Natural killer cell (primary cell): ENCODE data around the gene IBA57. TPM values are rescaled to one million over a fixed set of nuclear protein-coding genes. Genes with fewer than 3 reads are reported as not detected.

ENCODE experiments used
- ATAC-seq, 3 donors: fragments of 150-1000 bp in 2 of 3; fragments of 200-7000 bp in 1 of 3; cut with Tn5 transposase; 1 replicate in 1 of 3; 2 replicates in 2 of 3; pipeline ENCODE4 v1.10.0; 2021; ENCODE audit warnings: mild to moderate bottlenecking in 2 of 3, moderate library complexity in 2 of 3
- DNase-seq, 2 donors: peaks; one replicate each; pipeline versions ENCODE4 v3.0.0 to v3.0.0-alpha.2; 2013 to 2021; ENCODE audit warnings: mixed read lengths in 1 of 2
- H3K27ac ChIP-seq: one replicate; pipeline ENCODE4 v1.5.1; 2013; ENCODE audit warnings: mild to moderate bottlenecking, low read length
- H3K27me3 ChIP-seq: one replicate; pipeline ENCODE4 v1.6.1; 2013; ENCODE audit warnings: low read length; ENCODE audit not compliant: control insufficient read depth, insufficient read depth
- H3K36me3 ChIP-seq: one replicate; pipeline ENCODE4 v1.6.1; 2013; ENCODE audit warnings: low read length; ENCODE audit not compliant: control insufficient read depth, insufficient read depth
- H3K4me1 ChIP-seq: one replicate; pipeline ENCODE4 v1.6.1; 2013; ENCODE audit warnings: low read length; ENCODE audit not compliant: control insufficient read depth, insufficient read depth
- H3K4me3 ChIP-seq: one replicate; pipeline ENCODE4 v1.5.1; 2013; ENCODE audit warnings: low read length
- H3K9me3 ChIP-seq: one replicate; pipeline ENCODE4 v1.6.1; 2013; ENCODE audit warnings: low read length; ENCODE audit not compliant: control insufficient read depth, insufficient read depth
- H3K27ac Mint-ChIP-seq, 2 donors: one replicate each; pipeline ENCODE4 v1.8.0; 2022; ENCODE audit warnings: mild to moderate bottlenecking in 2 of 2, mixed read lengths in 2 of 2, moderate library complexity in 1 of 2
- H3K27me3 Mint-ChIP-seq, 2 donors: one replicate each; pipeline ENCODE4 v1.8.0; 2022; ENCODE audit warnings: low read depth in 2 of 2, mixed read lengths in 2 of 2
- H3K36me3 Mint-ChIP-seq: one replicate; pipeline ENCODE4 v1.8.0; 2022; ENCODE audit warnings: mixed read lengths
- H3K4me1 Mint-ChIP-seq, 2 donors: one replicate each; pipeline ENCODE4 v1.8.0; 2022; ENCODE audit warnings: mixed read lengths in 2 of 2
- H3K4me3 Mint-ChIP-seq: one replicate; pipeline ENCODE4 v1.8.0; 2022; ENCODE audit warnings: mild to moderate bottlenecking, moderate library complexity, mixed read lengths
- H3K9me3 Mint-ChIP-seq, 2 donors: one replicate each; pipeline ENCODE4 v1.8.0; 2022; ENCODE audit warnings: mixed read lengths in 2 of 2
- WGBS: methylation state at CpG from one replicate; pipeline ENCODE4 v1.1.7; 2013; ENCODE audit warnings: missing lambda C conversion rate; ENCODE audit not compliant: insufficient coverage; 5-methylcytosine and 5-hydroxymethylcytosine counted together
- intact Hi-C: fragments of 100-400 bp; cut with micrococcal nuclease; formaldehyde crosslinking; loops from one replicate; pipeline ENCODE4 v1.14.2; 2022
- total RNA-seq, 4 donors: library from RNA; stranded (reverse); fragments of 120-200 nt in 1 of 4; gene quantifications; one replicate each; pipeline versions ENCODE4 v1.2.3 to v1.2.4, GENCODE V29; 2013 to 2022
- TF ChIP-seq, protein P1 (sequence below): fragments of 200-600 bp; IDR thresholded peaks from one replicate; pipeline ENCODE4 v1.8.0; 2022; ENCODE audit warnings: antibody characterized with exemption

The IBA57 gene
- total RNA-seq, 3 donors from 2014 or later (not counting 1 experiment from before 2014, with no cell fraction given) = 13.3 to 14.1 (median 13.8) TPM

DNA sequence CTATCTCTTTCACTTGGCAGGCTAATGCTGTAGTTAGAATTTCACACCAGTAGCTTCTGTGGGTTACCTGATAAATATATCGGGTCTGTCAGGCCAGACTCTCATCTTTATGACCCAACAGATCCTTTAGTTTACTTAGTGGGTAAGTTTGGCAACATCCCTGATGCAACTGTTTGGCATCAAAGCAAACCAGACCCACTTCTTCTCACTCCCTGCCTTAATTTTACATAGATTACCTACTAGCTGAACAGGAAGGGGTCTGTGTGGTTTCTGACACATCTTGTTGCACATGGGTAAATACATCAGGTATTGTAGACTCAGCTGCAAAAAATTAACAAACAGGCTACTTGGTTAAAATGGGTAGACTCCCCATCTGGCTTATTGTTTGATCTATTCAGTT is 28.7 kb upstream of the IBA57 start:
- H3K4me1 Mint-ChIP-seq = peaks cover 6 to 21% of the 10 kb centered on the region in 2 donors
- no CpG with 5 or more reads among the region's 1 CpG for WGBS
- peak overlapping the region; percentile 56 to 58 for H3K27ac Mint-ChIP-seq
- H3K9me3 Mint-ChIP-seq = no peaks in the 10 kb centered on the region
- ATAC-seq = no peak
- DNase-seq = peak in 1 of 2 donors; percentile 64
- H3K4me3 Mint-ChIP-seq = no peak overlapping the region
- H3K27me3 Mint-ChIP-seq = no peaks in the 10 kb centered on the region
- Histone ChIP-seq H3K4me1 (peaks cover 33% of the 10 kb centered on the region), H3K27me3 (no peaks in the 10 kb centered on the region), H3K9me3 (no peaks in the 10 kb centered on the region), H3K4me3 (no peak overlapping the region), H3K27ac (peak overlapping the region; percentile 59), H3K36me3 (no peaks in the 10 kb centered on the region)
- H3K36me3 Mint-ChIP-seq = no peaks in the 10 kb centered on the region
- intact Hi-C loops = no loop called here
- TF ChIP-seq, protein P1, sequence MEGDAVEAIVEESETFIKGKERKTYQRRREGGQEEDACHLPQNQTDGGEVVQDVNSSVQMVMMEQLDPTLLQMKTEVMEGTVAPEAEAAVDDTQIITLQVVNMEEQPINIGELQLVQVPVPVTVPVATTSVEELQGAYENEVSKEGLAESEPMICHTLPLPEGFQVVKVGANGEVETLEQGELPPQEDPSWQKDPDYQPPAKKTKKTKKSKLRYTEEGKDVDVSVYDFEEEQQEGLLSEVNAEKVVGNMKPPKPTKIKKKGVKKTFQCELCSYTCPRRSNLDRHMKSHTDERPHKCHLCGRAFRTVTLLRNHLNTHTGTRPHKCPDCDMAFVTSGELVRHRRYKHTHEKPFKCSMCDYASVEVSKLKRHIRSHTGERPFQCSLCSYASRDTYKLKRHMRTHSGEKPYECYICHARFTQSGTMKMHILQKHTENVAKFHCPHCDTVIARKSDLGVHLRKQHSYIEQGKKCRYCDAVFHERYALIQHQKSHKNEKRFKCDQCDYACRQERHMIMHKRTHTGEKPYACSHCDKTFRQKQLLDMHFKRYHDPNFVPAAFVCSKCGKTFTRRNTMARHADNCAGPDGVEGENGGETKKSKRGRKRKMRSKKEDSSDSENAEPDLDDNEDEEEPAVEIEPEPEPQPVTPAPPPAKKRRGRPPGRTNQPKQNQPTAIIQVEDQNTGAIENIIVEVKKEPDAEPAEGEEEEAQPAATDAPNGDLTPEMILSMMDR = no peak

DNA sequence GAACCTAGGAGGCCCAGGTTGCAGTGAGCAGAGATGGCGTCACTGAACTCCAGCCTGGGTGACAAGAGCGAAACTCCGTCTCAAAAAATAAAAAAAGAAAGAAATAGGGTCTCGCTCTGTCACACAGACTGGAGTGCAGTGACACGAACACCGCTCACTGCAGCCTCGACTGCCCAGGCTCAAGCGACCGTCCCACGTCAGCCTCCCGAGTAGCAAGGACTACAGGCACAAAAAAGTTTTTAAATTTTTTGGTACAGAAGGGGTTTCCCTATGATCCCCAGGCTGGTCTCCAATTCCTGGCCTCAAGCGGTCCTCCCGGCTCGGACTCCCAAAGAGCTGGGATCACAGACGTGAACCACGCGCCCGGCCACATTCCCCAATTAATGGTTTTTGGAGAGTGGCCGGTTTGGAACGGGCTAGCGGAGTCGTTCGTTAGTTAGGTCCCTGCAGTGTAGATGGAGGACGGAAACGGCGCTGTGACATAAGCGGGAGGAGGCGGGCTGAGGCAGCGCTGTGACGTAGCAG is 26.1 kb upstream of the IBA57 start:
- H3K36me3 Mint-ChIP-seq = no peaks in the 10 kb centered on the region
- H3K4me3 ChIP-seq = peak overlapping the region; percentile 65
- H3K27ac Mint-ChIP-seq = peak overlapping the region; percentile 95 to 96
- peak in 1 of 3 donors; percentile 0 for ATAC-seq
- no peaks in the 10 kb centered on the region for H3K36me3 ChIP-seq
- intact Hi-C loops = no loop called here
- H3K4me1 ChIP-seq = peaks cover 59% of the 10 kb centered on the region
- no peaks in the 10 kb centered on the region for H3K27me3 ChIP-seq
- 24% methylated on average over 30 of the region's 30 CpGs for WGBS
- TF ChIP-seq, protein P1 = no peak
- peak overlapping the region; percentile 94 for H3K27ac ChIP-seq
- H3K9me3 ChIP-seq = no peaks in the 10 kb centered on the region
- peaks cover 22 to 46% of the 10 kb centered on the region in 2 donors for H3K4me1 Mint-ChIP-seq
- H3K4me3 Mint-ChIP-seq = peak overlapping the region; percentile 98
- H3K9me3 Mint-ChIP-seq = no peaks in the 10 kb centered on the region
- no peak for DNase-seq
- no peaks in the 10 kb centered on the region for H3K27me3 Mint-ChIP-seq

DNA sequence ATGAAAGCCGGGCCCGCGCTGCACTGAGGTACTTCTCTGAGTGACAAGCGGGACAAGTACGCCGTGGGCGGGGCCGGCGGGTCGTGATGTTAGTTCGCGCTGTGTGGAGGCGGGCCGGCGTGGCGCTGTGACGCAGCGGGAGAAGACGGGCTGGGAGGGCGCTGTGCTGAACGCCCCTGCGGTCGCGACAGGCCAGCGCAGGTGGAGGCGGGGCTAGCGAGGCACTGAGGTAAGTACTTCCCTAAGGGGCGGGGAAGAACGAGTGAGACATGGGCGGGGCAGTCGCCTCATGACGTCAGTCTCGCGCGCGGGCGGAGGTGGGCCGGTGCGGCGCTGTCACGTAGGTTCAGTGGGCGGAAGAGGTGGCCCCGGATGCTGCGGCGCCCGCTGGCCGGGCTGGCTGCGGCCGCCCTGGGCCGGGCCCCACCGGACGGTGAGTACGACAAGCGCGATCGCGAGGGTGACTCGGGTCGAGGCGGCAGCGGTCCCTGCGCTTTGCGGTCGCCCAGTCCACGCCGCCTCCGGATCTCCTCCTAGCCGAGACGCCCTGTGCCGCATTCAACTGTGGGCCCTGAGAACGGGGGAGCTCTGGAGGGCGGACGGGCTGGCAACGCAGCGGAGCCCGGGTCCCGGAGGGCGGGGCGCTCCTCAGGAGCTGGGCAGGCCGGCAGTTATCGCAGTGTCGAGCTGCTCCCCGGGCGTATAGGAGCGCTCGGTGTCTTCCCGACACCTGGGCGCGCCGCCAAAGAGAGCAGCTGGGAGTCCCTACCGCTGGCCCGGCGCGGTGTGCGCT is 25.5 kb upstream of the IBA57 start, which contains the start of gene GUK1:
Gene GUK1 (plus strand): TSS at position 349 of the 793 bp plus-strand sequence. CDS start 24 bp downstream, at position 373.
- Mint-ChIP-seq H3K4me1 (peaks cover 22 to 51% of the 10 kb centered on the region in 2 donors), H3K4me3 (peak within 1 kb of the TSS; percentile 98), H3K27me3 (no peaks in the 10 kb centered on the region), H3K36me3 (no peaks in the 10 kb centered on the region), H3K27ac (peak within 1 kb of the TSS; percentile 95 to 96), H3K9me3 (no peaks in the 10 kb centered on the region)
- H3K27me3 ChIP-seq = no peaks in the 10 kb centered on the region
- intact Hi-C loops = loop anchor here (1.0 kb wide), 2 partner anchors 25 to 31 kb away; partner anchors contain the start of genes IBA57 and MRPL55
- H3K36me3 ChIP-seq = peaks cover 2% of the 10 kb centered on the region
- peak; percentile 83 to 95 (median 86) for ATAC-seq
- peaks cover 64% of the 10 kb centered on the region for H3K4me1 ChIP-seq
- under 1% methylated on average over 95 of the region's 95 CpGs for WGBS
- H3K9me3 ChIP-seq = no peaks in the 10 kb centered on the region
- TF ChIP-seq, protein P1 = no peak
- H3K27ac ChIP-seq = peak within 1 kb of the TSS; percentile 99
- DNase-seq = peak; percentile 100
- H3K4me3 ChIP-seq = peak within 1 kb of the TSS; percentile 99
